GM19193 (cell line): ENCODE results near the gene ABHD18.
A peak's percentile ranks its signal among the peaks of the same experiment; 100 is the strongest.

Experiments
- POLR2A ChIP-seq: IDR thresholded peaks from 4 replicates; pipeline ENCODE4 v1.6.1; 2011; ENCODE audit not compliant: insufficient read depth, insufficient read length; ENCODE audit errors: extremely low read depth

Gene ABHD18

DNA sequence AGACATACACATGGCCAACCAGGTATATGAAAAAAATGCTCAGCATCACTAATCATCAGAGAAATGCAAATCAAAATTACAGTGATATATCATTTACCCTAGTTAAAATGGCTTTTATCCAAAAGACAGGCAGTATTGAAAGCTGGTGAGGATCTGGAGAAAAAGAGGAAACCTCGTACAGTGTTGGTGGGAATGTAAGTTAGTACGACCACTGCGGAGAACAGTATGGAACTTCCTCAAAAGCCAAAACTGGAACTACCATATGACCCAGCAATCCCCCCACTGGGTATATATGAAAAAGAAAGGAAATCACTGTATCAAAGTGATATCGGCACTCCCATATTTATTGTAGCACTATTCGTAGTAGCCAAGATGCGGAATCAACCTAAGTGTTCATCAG, 23.4 kb downstream of the ABHD18 start:
- no peak for TF ChIP-seq POLR2A

DNA sequence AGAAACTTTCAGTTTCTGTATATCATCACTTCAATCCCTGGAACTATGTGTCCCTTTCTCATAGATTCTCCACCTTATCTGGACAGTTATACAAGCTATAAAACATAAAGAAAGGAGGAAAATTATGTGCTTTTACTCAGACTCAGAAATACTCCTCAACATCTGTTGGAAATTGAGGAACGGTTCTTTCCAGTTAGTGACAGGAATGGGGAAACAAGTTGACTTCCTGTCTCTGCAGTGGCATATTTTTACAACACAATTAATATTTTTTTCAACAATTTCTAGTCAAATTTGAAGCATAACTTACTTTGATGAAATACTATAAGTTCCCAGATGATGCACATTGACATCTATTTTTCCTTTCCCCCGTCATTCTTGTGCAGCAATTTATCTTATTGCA, 27.9 kb downstream of the ABHD18 start:
- no peak for TF ChIP-seq POLR2A

DNA sequence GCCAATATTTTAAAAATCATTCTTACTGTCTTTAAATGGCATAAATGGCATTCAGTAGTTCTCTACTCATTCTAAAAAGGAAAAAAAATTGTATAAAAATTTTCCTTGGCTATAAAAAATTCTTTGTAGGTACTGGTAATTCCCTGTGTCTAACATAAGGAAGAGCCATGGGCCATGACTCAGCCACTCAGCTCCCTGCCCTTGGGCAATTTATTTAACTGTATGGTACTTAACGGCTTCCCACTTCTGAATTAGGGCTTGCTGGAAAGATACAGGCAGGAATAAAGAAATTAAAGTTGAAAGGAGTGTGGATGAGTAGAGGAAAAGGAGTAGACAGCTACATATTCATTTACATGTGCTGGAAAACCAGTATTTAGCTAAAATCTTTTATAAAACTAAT, 30.6 kb downstream of the ABHD18 start:
- no peak for TF ChIP-seq POLR2A

DNA sequence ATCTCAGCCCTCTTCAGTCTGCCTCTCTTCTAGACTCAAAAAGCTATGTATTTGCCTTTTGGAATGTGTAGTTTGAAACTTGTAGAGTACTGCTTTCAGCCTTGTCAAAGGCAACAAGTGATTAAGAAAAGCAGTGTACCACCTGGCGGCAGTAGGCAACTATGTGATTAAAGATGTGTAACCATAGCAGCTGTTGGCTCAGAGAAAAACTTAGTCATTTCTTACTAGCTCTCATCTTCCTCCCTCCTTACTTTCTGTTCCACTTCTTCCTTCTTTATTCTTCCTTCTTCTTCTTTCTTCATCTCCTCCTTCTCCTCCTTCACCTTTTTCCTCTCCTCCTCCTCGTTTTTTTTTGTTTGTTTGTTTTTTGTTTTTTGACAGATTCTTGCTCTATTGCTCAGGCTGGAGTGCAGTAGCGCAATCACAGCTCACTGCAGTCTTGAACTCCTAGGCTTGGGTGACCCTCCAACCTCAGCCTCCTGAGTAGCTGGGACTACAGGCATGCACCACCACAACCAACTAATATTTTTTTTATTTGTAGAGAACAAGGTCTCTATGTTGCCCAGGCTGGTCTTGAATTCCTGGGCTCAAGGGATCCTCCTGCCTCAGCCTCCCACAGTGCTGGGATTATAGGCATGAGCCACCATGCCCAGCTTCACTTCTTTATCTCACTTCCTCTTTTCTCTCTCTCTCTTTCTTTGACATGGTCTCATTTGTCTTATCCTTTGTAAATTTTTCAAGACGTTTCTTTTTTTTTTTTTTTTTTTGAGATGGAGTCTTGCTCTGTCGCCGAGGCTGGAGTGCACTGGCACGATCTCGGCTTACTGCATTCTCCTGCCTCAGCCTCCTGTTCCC, 32.6 kb downstream of the ABHD18 start:
- no peak for TF ChIP-seq POLR2A

DNA sequence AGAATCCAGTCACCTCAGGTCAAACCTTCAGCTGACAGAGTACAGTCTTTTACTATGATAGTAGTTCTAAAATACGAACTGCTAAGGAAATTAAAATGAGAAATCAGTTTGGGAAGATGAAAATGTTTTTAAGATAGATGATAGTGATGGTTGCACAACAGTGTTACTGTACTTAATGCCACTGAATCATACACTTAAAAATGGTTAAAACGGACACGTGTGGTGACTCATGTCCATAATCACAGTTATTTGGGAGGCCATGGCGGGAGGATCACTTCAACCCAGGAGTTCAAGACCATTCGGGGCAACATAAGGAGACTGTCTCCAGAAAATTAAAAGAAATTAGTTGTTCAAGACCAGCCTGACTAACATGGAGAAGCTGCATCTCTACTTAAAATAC, 41.4 kb downstream of the ABHD18 start:
- TF ChIP-seq POLR2A = no peak

DNA sequence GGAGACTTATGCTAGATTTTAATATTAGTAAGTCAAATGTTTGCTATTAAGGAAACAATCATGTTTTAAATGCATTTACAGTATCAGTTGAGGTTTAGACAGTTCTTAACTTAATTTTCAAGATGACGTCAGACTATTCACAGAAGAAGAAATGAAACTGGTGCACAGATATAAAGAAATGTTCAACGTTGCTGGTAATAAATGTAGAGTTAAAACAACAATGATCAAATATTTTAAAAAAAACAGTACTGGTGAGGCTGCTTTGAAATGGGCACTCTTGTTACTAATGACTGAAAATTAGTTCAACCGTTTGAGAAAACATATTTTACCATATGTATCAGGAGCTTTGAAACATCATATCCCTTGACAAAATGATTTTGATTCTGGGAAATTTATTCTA, 44.2 kb downstream of the ABHD18 start:
- TF ChIP-seq POLR2A = no peak

DNA sequence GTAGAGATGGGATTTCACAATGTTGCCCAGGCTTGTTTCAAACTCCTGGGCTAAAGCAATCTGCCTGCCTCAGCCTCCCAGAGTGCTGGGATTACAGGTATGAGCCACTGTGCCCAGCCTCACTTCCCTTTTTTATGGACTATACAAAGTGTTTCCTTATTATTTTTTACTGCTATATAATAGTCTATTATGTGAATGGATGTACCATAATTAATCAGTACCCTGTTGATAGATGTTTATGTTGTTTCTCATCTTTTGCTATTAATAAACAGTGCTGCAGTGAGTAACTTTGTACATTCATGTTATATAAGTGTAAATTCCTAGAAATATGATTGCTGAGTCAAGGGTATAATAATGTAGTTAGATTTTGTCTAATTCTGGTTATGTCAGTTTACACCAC, 60.1 kb downstream of the ABHD18 start:
- no peak for TF ChIP-seq POLR2A

DNA sequence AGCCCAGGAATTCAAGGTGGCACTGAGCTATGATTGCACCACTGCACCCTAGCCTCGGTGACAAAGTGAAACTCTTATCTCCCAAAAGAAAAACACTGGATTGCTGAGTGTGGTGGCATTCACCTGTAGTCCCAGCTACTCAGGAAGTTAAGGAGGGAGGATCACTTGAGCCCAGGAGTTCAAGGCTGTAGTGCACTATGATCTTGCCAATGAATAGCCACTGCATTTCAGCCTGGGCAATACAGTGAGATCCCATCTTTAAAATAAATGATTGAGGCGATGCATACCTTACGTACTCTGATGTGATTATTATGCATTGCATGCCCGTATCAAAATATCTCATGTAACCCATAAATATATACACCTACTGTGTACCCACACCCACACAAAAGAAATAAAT, 64.7 kb downstream of the ABHD18 start:
- TF ChIP-seq POLR2A = no peak

DNA sequence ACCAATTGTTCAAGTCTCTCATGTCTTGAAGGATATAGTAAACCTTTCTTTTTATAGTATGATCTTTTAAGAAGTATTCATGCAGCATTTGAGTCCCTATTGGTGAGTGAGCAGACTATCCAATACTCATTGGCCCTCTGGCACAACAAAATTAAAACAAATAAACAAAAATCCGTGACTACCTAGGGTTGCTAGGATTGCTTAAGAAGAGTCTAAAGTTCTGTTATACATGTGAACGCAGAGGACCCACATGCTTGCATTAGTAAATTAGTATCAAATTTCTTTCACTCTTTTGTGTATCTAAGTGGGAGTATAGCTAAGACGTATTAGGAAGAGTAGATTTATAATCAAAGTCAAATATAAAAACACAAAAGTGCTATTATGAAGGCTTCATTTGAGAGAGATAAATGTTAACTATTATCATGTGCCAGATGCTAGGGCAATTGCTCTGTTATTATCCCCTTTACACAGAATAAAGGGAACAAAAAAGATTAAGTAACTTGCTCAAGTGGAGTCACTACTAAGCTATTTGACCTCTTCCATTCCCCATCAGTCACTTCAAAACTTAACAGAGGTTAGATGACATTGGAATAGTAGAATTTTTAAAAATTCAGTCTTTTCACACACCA, 66.7 kb downstream of the ABHD18 start:
- TF ChIP-seq POLR2A = no peak

DNA sequence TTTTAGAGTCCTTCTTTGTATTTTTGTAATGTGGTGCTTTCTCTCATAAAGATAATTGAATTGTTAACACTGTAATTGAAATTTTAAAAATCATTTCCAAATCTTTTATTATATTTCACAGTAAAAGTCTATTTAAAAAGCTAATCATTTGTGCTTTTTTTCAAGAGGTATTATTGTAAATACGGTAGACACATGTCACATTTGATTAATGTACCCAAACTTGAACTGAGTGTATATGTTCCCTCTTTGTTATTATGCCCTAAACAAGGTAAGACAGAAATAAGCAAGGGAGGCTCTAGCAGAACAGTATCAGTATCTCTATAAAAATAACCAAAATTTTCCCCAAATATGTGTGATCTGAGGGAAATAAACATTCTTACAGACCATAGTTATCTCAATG, 74.4 kb downstream of the ABHD18 start:
- no peak for TF ChIP-seq POLR2A

DNA sequence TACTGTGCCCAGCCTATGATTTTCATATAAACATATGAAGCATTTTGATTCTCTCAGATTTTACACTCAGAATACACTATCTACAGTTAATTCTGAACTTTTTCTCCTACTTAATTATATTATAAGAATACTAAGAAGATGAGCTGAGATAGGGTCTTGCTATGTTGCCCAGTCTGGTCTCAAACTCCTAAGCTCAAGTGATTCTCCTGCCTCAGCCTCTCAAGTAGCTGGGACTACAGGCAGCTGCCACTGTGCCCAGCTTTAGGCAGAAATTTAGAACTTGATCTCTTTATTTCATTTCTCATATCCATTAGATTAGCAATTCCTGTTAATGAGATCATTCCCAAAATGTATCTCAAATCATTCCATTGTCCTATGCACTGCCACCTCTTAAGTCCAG, 91.2 kb downstream of the ABHD18 start:
- TF ChIP-seq POLR2A = no peak

DNA sequence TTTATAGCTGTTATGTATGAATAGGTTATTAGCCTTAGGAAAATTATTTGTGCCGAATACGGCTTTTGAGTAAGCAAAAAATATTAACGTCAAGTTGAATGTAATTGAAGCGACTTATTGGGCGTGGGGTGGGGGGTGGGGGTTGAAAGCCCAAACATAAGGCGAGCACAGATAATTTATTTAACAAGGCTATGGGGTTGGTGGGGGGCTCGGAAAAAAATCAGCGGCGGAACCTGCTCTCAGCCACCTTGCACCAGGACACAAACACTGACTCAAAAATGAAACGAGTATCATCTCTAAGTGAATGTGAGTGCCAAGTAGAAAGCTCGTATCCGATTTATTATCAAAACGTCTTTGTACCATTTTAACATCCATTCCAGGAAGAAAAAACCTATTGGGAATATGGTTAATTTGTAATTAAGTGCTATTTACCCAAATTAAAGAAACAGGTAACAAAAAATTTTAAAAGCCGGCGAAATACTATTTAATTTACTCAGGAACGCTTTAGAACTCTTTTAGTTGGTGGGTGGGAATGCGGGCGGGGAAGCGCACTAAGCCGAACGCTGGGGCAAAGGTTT, 95.0 kb downstream of the ABHD18 start:
- TF ChIP-seq POLR2A = no peak

DNA sequence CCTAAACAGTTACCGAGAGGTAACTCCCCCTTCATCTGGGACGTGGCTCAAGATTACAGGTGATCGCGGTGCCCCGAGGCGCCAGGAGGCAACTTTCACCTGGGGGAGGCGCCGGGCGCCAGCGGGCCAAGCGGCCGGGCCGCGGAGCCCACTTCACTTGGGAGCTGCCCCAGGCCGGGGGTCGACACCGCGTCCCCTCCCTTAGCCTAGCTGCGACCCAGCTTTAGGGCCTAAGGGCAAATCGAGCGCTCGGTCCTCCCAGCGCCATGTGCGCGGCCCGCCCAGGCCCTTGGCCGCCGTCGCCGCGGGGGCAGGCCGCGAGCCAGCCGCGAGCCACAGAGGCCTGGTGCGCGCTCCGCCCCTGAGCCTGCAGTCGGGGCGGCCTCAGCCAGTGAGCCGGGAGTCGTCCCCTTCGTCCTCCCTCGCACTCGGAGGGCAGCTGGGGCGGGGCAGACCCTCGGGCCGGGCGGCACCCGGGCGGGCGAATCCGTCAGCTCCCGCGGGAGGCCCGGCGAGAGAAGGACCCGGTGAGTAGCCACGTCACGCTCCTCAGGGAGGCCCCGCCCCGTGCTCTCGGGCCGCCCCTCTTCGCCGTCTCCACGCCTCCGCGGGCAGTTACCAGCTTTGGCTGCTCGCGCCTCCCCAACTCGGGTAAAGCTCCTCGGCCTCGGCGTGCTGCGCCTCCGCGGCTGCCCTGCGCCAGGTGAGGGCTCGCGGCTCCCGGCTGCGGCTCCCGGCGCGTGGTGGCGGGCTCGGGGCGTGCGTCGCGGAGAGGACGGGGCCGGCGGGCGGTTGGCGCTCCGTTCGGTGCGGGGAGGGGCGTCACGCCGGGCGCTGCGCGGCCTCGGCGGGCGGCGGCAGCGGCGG, 95.7 kb downstream of the ABHD18 start, which contains the start of gene LARP1B:
Gene LARP1B (plus strand): TSS at position 614 of the 867 bp plus-strand sequence. CDS start 13,640 bp downstream, outside the sequence.
- TF ChIP-seq POLR2A = peak; percentile 94

DNA sequence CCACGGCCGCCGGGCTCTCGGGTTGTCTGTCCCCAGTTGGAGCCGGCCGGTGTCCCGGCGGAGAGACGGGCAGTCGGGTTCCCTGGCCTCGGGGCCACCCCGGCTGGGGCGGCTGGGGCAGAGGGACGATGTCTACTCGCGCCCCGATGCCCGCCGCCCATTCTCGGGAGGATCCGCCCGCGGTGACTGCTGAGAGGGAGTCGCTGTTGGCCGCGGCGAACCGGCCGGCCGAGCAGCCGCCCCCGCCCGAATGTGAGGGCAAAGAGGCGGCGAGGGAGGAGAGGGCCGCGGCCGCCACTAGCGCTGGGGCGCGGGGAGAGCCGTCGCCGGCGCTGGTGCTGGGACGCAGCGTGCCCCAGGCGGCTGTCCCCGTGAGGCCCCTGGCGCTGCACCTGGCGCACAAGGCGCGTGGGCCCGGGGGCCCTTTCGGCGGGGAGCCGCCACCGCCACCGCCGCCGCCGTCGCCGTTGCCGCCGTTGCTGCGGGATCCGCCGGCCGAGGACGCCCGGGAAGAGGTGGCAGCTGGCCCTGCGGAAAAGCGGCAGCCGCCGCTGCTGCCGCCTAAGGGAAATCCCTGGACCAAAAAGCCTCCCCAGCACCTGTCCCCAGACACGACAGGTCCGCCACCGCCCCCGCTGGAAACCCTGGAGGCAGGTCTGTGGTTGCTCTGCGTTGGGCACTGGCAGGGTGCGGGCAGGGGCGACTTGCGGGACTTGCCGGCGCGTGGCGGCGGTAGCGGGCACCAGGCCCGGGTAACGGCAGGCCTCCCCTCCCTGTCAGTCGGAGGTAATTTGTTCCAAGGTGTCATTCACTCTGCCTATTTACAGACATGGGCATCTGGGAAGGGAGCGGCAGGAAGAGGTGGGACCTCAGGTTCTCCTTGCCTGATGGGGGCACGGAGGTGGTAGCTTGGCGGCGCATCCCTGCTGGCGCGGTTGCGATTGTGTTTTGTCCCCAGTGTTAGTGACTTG, 96.6 kb downstream of the ABHD18 start:
- TF ChIP-seq POLR2A = no peak

DNA sequence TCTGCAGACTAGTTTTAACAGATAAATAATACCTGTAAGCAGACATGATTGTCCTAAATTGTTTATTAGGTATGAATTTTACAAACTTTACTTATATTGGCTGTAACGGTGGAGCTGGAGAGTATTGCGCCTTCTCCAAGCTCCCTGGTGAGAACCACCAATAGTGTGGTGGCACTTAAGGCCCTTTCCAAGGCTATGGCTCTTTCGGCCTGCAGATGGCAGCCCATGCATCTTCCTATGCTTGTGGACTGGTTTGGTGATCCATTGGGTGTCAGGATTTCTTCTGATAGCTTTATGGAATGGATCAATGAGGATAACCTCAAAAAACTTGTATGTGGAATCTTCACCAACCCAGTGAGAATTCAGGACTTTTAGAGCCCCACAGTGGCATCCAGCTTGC, 103.7 kb downstream of the ABHD18 start:
- no peak for TF ChIP-seq POLR2A

DNA sequence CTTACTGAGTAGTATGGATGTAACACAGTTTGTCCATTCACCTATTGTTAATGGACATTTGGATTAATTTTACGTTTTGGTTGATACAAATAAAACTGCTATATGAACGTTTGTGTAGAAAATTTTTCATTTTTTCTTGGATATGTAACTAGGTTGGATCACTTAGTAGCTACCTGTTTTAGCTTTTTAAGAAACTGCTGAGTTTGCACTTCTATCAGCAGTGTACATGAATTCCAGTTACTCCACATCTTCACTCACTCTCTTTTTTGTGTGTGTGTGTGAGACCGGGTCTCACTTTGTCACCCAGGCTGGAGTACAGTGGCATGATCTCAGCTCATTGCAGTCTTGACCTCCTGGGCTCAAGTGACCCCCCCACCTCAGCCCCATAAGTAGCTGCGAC, 111.3 kb downstream of the ABHD18 start:
- no peak for TF ChIP-seq POLR2A
